K562 (cell line): ENCODE measurements around the gene THUMPD2. TPM values are rescaled to one million over a fixed set of nuclear protein-coding genes. Genes with fewer than 3 reads are reported as not detected.

Experiments
- ATAC-seq: fragments of 200-7000 bp; cut with Tn5 transposase; 3 replicates; pipeline ENCODE4 v1.9.1; 2020; ENCODE audit warnings: moderate library complexity
- BruUV-seq: library from RNA; stranded (reverse); fragments of 400-500 nt; replicated peaks from 2 replicates; lab custom pipeline; 2021; lab: Mats Ljungman, UMichigan
- CTCF ChIA-PET: fragments of 300-600 bp; formaldehyde crosslinking; extraction: SDS; loops from one replicate; lab custom pipeline; 2021; ENCODE audit warnings: low intra/inter-chr PET ratio; lab: Yijun Ruan, JAX
- POLR2A ChIA-PET: fragments of 300-600, 350-650 bp; sonication (Branson Sonifier 250); formaldehyde crosslinking; extraction: SDS; loops from one replicate; lab custom pipeline; 2021; ENCODE audit warnings: antibody characterized with exemption, inconsistent platforms; lab: Yijun Ruan, JAX
- DNase-seq, 4 experiments: peaks; one replicate each; pipeline versions ENCODE4 v3.0.0 to v3.0.0-alpha.2; 2011 to 2018; ENCODE audit warnings: low spot score in 3 of 4, mixed read lengths in 3 of 4; ENCODE audit errors: extremely low read depth in 1 of 4
- FAIRE-seq: peaks from 2 replicates; lab custom pipeline; 2011; peaks lifted over from hg19 to GRCh38; lab: Jason Lieb, UNC
- H2AFZ ChIP-seq: 2 replicates; pipeline ENCODE4 v1.6.0; 2011; ENCODE audit warnings: low read depth, low read length, control low read depth, inconsistent platforms
- H3K27ac ChIP-seq: fragments of 200-600 bp; 3 replicates; pipeline ENCODE4 v1.8.0; 2011; ENCODE audit warnings: low read depth, mild to moderate bottlenecking, control low read depth, inconsistent platforms, low read length, moderate library complexity, mixed read lengths; ENCODE audit errors: extremely low read depth
- H3K27me3 ChIP-seq, 2 experiments: fragments of 300-600 bp in 1 of 2; 2 replicates in 1 of 2; 3 replicates in 1 of 2; pipeline versions ENCODE4 v1.6.0 to v1.8.0; 2011; ENCODE audit warnings: inconsistent platforms in 2 of 2, low read length in 2 of 2, mild to moderate bottlenecking in 1 of 2, mixed read lengths in 1 of 2, moderate library complexity in 1 of 2; ENCODE audit not compliant: control insufficient read depth in 2 of 2, insufficient read depth in 2 of 2
- H3K36me3 ChIP-seq: fragments of 300-600 bp; 3 replicates; pipeline ENCODE4 v1.8.0; 2011; ENCODE audit warnings: mild to moderate bottlenecking, low read length, inconsistent platforms; ENCODE audit not compliant: control insufficient read depth, insufficient read depth
- H3K4me1 ChIP-seq, 2 experiments: fragments of 200-600 bp in 1 of 2; replicated peaks in 1 of 2; 2 replicates in 1 of 2; 3 replicates in 1 of 2; pipeline versions ENCODE4 v1.5.1 to v1.8.0; 2011; ENCODE audit warnings: inconsistent platforms in 2 of 2, low read length in 2 of 2, mild to moderate bottlenecking in 1 of 2, mixed read lengths in 1 of 2, moderate library complexity in 1 of 2; ENCODE audit not compliant: control insufficient read depth in 2 of 2, insufficient read depth in 2 of 2
- H3K4me2 ChIP-seq: 2 replicates; pipeline ENCODE4 v1.6.1; 2011; ENCODE audit warnings: low read length, control low read depth, inconsistent platforms, mixed read lengths; ENCODE audit not compliant: insufficient read depth
- H3K4me3 ChIP-seq: fragments of 200-600 bp; sonication (generic), shearing (Covaris generic); 2 replicates; pipeline ENCODE4 v1.5.1; 2016; ENCODE audit warnings: control low read depth, inconsistent platforms
- H3K79me2 ChIP-seq: fragments of 200-600 bp; 3 replicates; pipeline ENCODE4 v1.8.0; 2011; ENCODE audit warnings: low read length, inconsistent platforms; ENCODE audit not compliant: control insufficient read depth, insufficient read depth
- H3K9ac ChIP-seq, 2 experiments: 2 replicates each; pipeline versions ENCODE4 v1.6.0 to v1.6.1; 2011; ENCODE audit warnings: low read depth in 2 of 2, low read length in 2 of 2, control low read depth in 1 of 2, inconsistent platforms in 1 of 2, mild to moderate bottlenecking in 1 of 2, mixed read lengths in 1 of 2; ENCODE audit not compliant: insufficient read depth in 1 of 2
- H3K9me1 ChIP-seq: one replicate; pipeline ENCODE4 v1.6.0; 2011; ENCODE audit warnings: inconsistent platforms, mild to moderate bottlenecking, low read length, moderate library complexity; ENCODE audit not compliant: control insufficient read depth, insufficient read depth
- H3K9me3 ChIP-seq: replicated peaks from 2 replicates; pipeline ENCODE4 v1.5.1; 2011; ENCODE audit warnings: low read depth, low read length, inconsistent platforms; ENCODE audit not compliant: control insufficient read depth, insufficient read depth
- H4K20me1 ChIP-seq: replicated peaks from 2 replicates; pipeline ENCODE4 v1.6.1; 2011; ENCODE audit warnings: low read length, inconsistent platforms, mixed read lengths; ENCODE audit not compliant: control insufficient read depth, insufficient read depth
- DPF2 ChIP-seq: fragments of 450-650 bp; IDR thresholded peaks from 2 replicates; pipeline ENCODE4 v1.6.1; 2016
- HDAC2 ChIP-seq: fragments of 450-650 bp; IDR thresholded peaks from 2 replicates; pipeline ENCODE4 v1.6.1; 2016; ENCODE audit warnings: mild to moderate bottlenecking
- TAF7 ChIP-seq: fragments of 450-650 bp; IDR thresholded peaks from 2 replicates; pipeline ENCODE4 v1.6.1; 2016; ENCODE audit warnings: missing genetic modification characterization, missing compliant biosample characterization
- ZNF133 ChIP-seq: fragments of 250-450 bp; sonication (Bioruptor Pico); IDR thresholded peaks from 2 replicates; pipeline ENCODE4 v1.4.0; 2020; ENCODE audit warnings: mild to moderate bottlenecking
- WGBS: fragments of 100-300 bp; shearing (Covaris generic); methylation state at CpG from one replicate; pipeline ENCODE4 v1.1.6; 2016; ENCODE audit warnings: low coverage, mixed read lengths; ENCODE audit not compliant: insufficient coverage; ENCODE audit errors: missing lambda C conversion rate; 5-methylcytosine and 5-hydroxymethylcytosine counted together
- in situ Hi-C: fragments of 300-500 bp; cut with MboI; formaldehyde crosslinking; loops from 4 replicates; pipeline ENCODE4 v1.15.0; 2018; ENCODE audit warnings: inconsistent platforms, mixed read lengths
- intact Hi-C: fragments of 100-400 bp; cut with micrococcal nuclease; formaldehyde crosslinking; loops from 2 replicates; pipeline ENCODE4 v1.14.2; 2022
- polyA plus RNA-seq, 8 experiments: library from polyadenylated mRNA; depleted of rRNA in 4 of 8; stranded (reverse) in 5 of 8; unstranded in 3 of 8; fragments of >200 nt; fragmentation: Nextera tagmentation in 2 of 8; fragmentation: Illumina TruSeq in 1 of 8; extraction: Ambion mirVana in 2 of 8; extraction: Trizol in 1 of 8; gene quantifications; 2 replicates each; pipeline versions ENCODE4 v1.2.1 to v1.2.3, GENCODE V29; 2011 to 2014; ENCODE audit warnings: inconsistent platforms in 1 of 8, missing spikeins in 1 of 8
- total RNA-seq, 7 experiments: library from RNA; depleted of rRNA in 6 of 7; stranded (reverse); fragments of >200 nt in 6 of 7; fragmentation: Illumina TruSeq in 2 of 7; extraction: Trizol in 2 of 7; gene quantifications; 2 replicates each; pipeline versions ENCODE4 v1.2.1 to v1.2.3, GENCODE V29; 2011 to 2021; ENCODE audit warnings: low replicate concordance in 1 of 7
- TF ChIP-seq, protein P1 (sequence below): IDR thresholded peaks from 3 replicates; pipeline ENCODE4 v1.6.1; 2011; ENCODE audit warnings: borderline replicate concordance, mild to moderate bottlenecking, moderate library complexity; ENCODE audit not compliant: insufficient read length; ENCODE audit errors: extremely low read depth
- TF ChIP-seq, protein P2 (sequence below): fragments of 200-800 bp; sonication (Bioruptor generic); IDR thresholded peaks from 2 replicates; pipeline ENCODE4 v1.6.1; 2016; ENCODE audit warnings: missing genetic modification characterization, missing compliant biosample characterization

THUMPD2 gene
- total and polyA plus RNA-seq, 9 of the 15 experiments (the other 6 are each of a cell fraction or from before 2014, with no cell fraction given): 9.6 to 40.4 (median 24.0) TPM

DNA sequence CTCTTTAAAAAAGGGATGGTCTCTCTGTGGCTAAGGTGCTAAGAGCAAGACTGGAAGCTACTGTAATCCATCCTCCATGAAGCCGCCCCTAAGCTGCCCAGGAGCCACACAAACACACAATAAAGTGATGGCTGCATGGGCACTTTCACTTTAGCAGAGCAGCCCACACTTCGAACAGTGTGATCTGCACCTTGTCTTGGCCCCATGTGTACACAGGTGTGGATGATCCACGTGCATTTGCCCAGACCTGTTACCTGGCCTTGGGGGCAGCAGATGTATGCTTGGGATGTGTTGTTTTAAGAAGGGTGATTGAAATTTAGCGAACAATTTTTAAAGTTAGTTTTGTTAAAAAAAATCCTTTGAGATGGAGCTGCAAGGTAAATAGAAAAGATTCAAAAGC is 73.4 kb downstream of the THUMPD2 start:
- DNase-seq (no peak), ATAC-seq (no peak), FAIRE-seq (no peak)
- no TSS peak for BruUV-seq
- no peak overlapping the region for H3K9ac ChIP-seq
- H3K4me3 ChIP-seq: no peak overlapping the region
- POLR2A ChIA-PET: no interaction called here
- H3K4me2 ChIP-seq: no peak overlapping the region
- no peak overlapping the region for H3K27ac ChIP-seq
- H3K9me3 ChIP-seq: peaks cover 4% of the 10 kb centered on the region
- peaks cover 11 to 22% of the 10 kb centered on the region in 2 experiments for H3K27me3 ChIP-seq
- no peaks in the 10 kb centered on the region for H3K79me2 ChIP-seq
- no peaks in the 10 kb centered on the region for H3K9me1 ChIP-seq
- intact Hi-C loops (no loop called here), in situ Hi-C loops (no loop called here)
- CTCF ChIA-PET: no interaction called here
- H3K36me3 ChIP-seq: no peaks in the 10 kb centered on the region
- H4K20me1 ChIP-seq: no peaks in the 10 kb centered on the region
- TF ChIP-seq ZNF133 (CRISPR knock-in tag) (no peak), HDAC2 (no peak), TAF7 (no peak), DPF2 (no peak)
- TF ChIP-seq, protein P1, sequence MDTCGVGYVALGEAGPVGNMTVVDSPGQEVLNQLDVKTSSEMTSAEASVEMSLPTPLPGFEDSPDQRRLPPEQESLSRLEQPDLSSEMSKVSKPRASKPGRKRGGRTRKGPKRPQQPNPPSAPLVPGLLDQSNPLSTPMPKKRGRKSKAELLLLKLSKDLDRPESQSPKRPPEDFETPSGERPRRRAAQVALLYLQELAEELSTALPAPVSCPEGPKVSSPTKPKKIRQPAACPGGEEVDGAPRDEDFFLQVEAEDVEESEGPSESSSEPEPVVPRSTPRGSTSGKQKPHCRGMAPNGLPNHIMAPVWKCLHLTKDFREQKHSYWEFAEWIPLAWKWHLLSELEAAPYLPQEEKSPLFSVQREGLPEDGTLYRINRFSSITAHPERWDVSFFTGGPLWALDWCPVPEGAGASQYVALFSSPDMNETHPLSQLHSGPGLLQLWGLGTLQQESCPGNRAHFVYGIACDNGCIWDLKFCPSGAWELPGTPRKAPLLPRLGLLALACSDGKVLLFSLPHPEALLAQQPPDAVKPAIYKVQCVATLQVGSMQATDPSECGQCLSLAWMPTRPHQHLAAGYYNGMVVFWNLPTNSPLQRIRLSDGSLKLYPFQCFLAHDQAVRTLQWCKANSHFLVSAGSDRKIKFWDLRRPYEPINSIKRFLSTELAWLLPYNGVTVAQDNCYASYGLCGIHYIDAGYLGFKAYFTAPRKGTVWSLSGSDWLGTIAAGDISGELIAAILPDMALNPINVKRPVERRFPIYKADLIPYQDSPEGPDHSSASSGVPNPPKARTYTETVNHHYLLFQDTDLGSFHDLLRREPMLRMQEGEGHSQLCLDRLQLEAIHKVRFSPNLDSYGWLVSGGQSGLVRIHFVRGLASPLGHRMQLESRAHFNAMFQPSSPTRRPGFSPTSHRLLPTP: no peak
- TF ChIP-seq, protein P2, sequence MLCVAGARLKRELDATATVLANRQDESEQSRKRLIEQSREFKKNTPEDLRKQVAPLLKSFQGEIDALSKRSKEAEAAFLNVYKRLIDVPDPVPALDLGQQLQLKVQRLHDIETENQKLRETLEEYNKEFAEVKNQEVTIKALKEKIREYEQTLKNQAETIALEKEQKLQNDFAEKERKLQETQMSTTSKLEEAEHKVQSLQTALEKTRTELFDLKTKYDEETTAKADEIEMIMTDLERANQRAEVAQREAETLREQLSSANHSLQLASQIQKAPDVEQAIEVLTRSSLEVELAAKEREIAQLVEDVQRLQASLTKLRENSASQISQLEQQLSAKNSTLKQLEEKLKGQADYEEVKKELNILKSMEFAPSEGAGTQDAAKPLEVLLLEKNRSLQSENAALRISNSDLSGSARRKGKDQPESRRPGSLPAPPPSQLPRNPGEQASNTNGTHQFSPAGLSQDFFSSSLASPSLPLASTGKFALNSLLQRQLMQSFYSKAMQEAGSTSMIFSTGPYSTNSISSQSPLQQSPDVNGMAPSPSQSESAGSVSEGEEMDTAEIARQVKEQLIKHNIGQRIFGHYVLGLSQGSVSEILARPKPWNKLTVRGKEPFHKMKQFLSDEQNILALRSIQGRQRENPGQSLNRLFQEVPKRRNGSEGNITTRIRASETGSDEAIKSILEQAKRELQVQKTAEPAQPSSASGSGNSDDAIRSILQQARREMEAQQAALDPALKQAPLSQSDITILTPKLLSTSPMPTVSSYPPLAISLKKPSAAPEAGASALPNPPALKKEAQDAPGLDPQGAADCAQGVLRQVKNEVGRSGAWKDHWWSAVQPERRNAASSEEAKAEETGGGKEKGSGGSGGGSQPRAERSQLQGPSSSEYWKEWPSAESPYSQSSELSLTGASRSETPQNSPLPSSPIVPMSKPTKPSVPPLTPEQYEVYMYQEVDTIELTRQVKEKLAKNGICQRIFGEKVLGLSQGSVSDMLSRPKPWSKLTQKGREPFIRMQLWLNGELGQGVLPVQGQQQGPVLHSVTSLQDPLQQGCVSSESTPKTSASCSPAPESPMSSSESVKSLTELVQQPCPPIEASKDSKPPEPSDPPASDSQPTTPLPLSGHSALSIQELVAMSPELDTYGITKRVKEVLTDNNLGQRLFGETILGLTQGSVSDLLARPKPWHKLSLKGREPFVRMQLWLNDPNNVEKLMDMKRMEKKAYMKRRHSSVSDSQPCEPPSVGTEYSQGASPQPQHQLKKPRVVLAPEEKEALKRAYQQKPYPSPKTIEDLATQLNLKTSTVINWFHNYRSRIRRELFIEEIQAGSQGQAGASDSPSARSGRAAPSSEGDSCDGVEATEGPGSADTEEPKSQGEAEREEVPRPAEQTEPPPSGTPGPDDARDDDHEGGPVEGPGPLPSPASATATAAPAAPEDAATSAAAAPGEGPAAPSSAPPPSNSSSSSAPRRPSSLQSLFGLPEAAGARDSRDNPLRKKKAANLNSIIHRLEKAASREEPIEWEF: no peak
- no peaks in the 10 kb centered on the region for H3K4me1 ChIP-seq
- WGBS: 0% methylated on average over 4 of the region's 4 CpGs
- no peak overlapping the region for H2AFZ ChIP-seq
